Spleen (tissue), 11 donors: Measurements from ENCODE around the gene FBXO31. TPM values are rescaled to one million over a fixed set of nuclear protein-coding genes. Genes with fewer than 3 reads are reported as not detected.

Experiments used
- DNase-seq: peaks from one replicate; pipeline ENCODE4 v3.0.0-alpha.2; 2020
- H3K27ac ChIP-seq, 8 donors: fragments of 200-600 bp; sonication (generic) in 7 of 8; 1 replicate in 4 of 8; 2 replicates in 4 of 8; pipeline versions ENCODE4 v1.5.0 to v1.8.0; 2016 to 2021; ENCODE audit warnings: inconsistent platforms in 4 of 8, mild to moderate bottlenecking in 4 of 8, moderate library complexity in 1 of 8
- H3K27me3 ChIP-seq, 7 donors: fragments of 200-600 bp; sonication (generic) in 6 of 7; replicated peaks in 1 of 7; 1 replicate in 4 of 7; 2 replicates in 3 of 7; pipeline versions ENCODE4 v1.5.0 to v1.8.0; 2016 to 2021; ENCODE audit warnings: inconsistent platforms in 3 of 7, mild to moderate bottlenecking in 1 of 7
- H3K36me3 ChIP-seq, 6 donors: fragments of 200-600 bp; sonication (generic) in 5 of 6; 1 replicate in 4 of 6; 2 replicates in 2 of 6; pipeline versions ENCODE4 v1.5.0 to v1.8.0; 2016 to 2021; ENCODE audit warnings: inconsistent platforms in 2 of 6
- H3K4me1 ChIP-seq, 6 donors: fragments of 200-600 bp; sonication (generic) in 5 of 6; 1 replicate in 3 of 6; 2 replicates in 3 of 6; pipeline versions ENCODE4 v1.5.0 to v1.8.0; 2016 to 2021; ENCODE audit warnings: inconsistent platforms in 3 of 6
- H3K4me3 ChIP-seq, 8 donors: fragments of 200-600 bp; sonication (generic) in 7 of 8; 1 replicate in 4 of 8; 2 replicates in 4 of 8; pipeline versions ENCODE4 v1.5.0 to v1.8.0; 2016 to 2021; ENCODE audit warnings: inconsistent platforms in 4 of 8, mild to moderate bottlenecking in 4 of 8, moderate library complexity in 2 of 8
- H3K9me3 ChIP-seq, 8 donors: fragments of 200-600 bp; sonication (generic) in 7 of 8; 1 replicate in 4 of 8; 2 replicates in 4 of 8; pipeline versions ENCODE4 v1.5.0 to v1.8.0; 2016 to 2021; ENCODE audit warnings: inconsistent platforms in 4 of 8
- POLR2A ChIP-seq, 3 donors: fragments of 450-650 bp; IDR thresholded peaks; one replicate each; pipeline ENCODE4 v1.5.1; 2017; ENCODE audit warnings: antibody characterized with exemption in 3 of 3, mild to moderate bottlenecking in 1 of 3
- POLR2AphosphoS5 ChIP-seq, 3 donors: sonication (generic); formaldehyde crosslinking; IDR thresholded peaks; one replicate each; pipeline ENCODE4 v1.5.1; 2017; ENCODE audit warnings: antibody characterized with exemption in 3 of 3
- WGBS, 5 donors: extraction: QIAGEN DNeasy Blood & Tissue Kit in 3 of 5; methylation state at CpG; one replicate each; pipeline versions ENCODE4 v1.1.5 to v1.1.7; 2013 to 2018; 5-methylcytosine and 5-hydroxymethylcytosine counted together
- intact Hi-C: fragments of 100-400 bp; cut with DNase I; formaldehyde crosslinking; loops from one replicate; pipeline ENCODE4 v1.15.0; 2023; ENCODE audit warnings: low total_unique reads
- polyA plus RNA-seq, 3 donors: library from polyadenylated mRNA; stranded (reverse); fragments of 200-250 nt; gene quantifications; one replicate each; pipeline ENCODE4 v1.2.1, GENCODE V29; 2013
- total RNA-seq, 7 donors: library from RNA; depleted of rRNA in 3 of 7; stranded (reverse); fragments of >200 nt in 3 of 7; fragmentation: NEBNext Ultra II Directional in 4 of 7; extraction: Animal tissue kit (Norgen Biotek cat#: 25700) in 4 of 7; gene quantifications; one replicate each; pipeline versions ENCODE4 v1.1.0 to v1.2.1, GENCODE V29; 2016 to 2021
- TF ChIP-seq, protein P1 (sequence below), 11 experiments: fragments of 200-600 bp in 7 of 11; fragments of 450-650 bp in 4 of 11; sonication (generic) in 4 of 11; IDR thresholded peaks in 8 of 11; conservative IDR thresholded peaks in 3 of 11; 1 replicate in 7 of 11; 2 replicates in 4 of 11; pipeline versions ENCODE4 v1.4.0 to v1.8.0; 2016 to 2021; ENCODE audit warnings: antibody characterized with exemption in 11 of 11, inconsistent platforms in 4 of 11, mild to moderate bottlenecking in 1 of 11
- donor health status: healthy with polysubstance abuse.
- donor health status: DM: no; HTN: no; CAD: no; lungs with moderate emphysema.
- donor health status: DM: no; HTN: no; CAD: no.
- donor health status: Bipolar disorder and iron deficiency.
- donor health status: healthy.
- donor health status: DM: no; HTN: no; CAD: no.
- donor health status: DM: yes; HTN: yes; CAD: no.

Gene FBXO31
- total and polyA plus RNA-seq, 10 donors = 7.9 to 30.6 (median 26.7) TPM

DNA sequence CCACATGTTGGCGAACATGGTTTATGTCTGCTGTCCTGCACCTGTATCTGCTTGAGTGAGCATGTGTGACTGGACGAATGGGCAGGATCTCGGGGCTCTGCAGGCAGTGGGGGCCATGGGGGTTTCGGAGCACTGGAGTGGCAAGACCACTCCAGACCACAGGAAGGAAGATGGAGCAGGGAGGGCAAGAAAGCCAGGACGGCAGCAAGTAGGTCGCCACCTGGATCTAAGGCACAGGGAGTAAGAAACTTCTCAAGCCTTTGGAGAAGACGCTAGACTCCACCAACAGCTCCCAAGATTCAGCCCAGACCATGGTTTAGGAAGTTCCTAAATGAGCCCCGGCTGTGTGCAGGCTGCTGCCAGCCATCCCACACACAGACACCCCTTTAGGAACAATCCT lies 33.5 kb downstream of the FBXO31 start:
- Histone ChIP-seq H3K4me1 (peaks cover 5 to 13% (median 9%) of the 10 kb centered on the region in 6 donors), H3K27me3 (no peaks in the 10 kb centered on the region), H3K36me3 (peaks cover 0 to 46% (median 4%) of the 10 kb centered on the region in 6 donors), H3K9me3 (no peaks in the 10 kb centered on the region), H3K27ac (no peak overlapping the region), H3K4me3 (no peak overlapping the region)
- TF ChIP-seq POLR2AphosphoS5 (IDR thresholded peaks at IDR 0.05) (no peak), POLR2A (IDR thresholded peaks at IDR 0.05) (no peak)
- TF ChIP-seq, protein P1, sequence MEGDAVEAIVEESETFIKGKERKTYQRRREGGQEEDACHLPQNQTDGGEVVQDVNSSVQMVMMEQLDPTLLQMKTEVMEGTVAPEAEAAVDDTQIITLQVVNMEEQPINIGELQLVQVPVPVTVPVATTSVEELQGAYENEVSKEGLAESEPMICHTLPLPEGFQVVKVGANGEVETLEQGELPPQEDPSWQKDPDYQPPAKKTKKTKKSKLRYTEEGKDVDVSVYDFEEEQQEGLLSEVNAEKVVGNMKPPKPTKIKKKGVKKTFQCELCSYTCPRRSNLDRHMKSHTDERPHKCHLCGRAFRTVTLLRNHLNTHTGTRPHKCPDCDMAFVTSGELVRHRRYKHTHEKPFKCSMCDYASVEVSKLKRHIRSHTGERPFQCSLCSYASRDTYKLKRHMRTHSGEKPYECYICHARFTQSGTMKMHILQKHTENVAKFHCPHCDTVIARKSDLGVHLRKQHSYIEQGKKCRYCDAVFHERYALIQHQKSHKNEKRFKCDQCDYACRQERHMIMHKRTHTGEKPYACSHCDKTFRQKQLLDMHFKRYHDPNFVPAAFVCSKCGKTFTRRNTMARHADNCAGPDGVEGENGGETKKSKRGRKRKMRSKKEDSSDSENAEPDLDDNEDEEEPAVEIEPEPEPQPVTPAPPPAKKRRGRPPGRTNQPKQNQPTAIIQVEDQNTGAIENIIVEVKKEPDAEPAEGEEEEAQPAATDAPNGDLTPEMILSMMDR (IDR thresholded peaks at IDR 0.05 in 8 of 11, conservative IDR thresholded peaks at IDR 0.05 in 3 of 11) = no peak
- intact Hi-C loops = no loop called here
- no peak for DNase-seq
- WGBS, 5 donors = 76 to 94% (median 91%) methylated on average over 7 to 8 of the region's 8 CpGs

DNA sequence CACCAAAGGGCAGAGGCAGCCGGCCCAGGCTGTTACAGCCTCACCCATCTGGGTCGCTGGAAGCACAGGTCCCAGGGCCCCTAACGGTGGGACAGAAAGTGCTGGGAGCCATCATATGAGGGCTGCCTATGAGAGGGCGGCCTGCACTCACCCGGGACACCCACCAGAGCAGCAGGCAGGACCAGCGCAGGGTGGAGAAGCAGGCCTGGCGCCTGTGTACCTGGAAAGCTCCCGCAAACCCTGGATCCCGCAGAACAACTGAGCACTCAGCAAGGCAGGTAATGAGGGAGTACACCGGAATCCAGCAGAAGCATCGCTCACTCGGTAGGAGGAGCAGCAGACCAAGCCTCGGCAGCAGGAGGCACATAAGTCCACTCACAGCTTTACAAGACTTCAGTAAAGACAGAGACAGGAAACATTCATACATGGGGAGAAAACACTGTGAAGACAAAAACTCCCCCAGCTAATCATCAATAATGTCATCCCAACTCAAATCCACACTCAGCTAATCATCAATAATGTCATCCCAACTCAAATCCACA lies 34.9 kb downstream of the FBXO31 start:
- no peaks in the 10 kb centered on the region for H3K27me3 ChIP-seq
- TF ChIP-seq, protein P1 (IDR thresholded peaks at IDR 0.05 in 8 of 11, conservative IDR thresholded peaks at IDR 0.05 in 3 of 11) = no peak
- TF ChIP-seq POLR2AphosphoS5 (IDR thresholded peaks at IDR 0.05) (no peak), POLR2A (IDR thresholded peaks at IDR 0.05) (no peak)
- no peaks in the 10 kb centered on the region for H3K9me3 ChIP-seq
- H3K36me3 ChIP-seq = peaks cover 0 to 53% (median 10%) of the 10 kb centered on the region in 6 donors
- H3K4me1 ChIP-seq = peaks cover 5 to 26% (median 18%) of the 10 kb centered on the region in 6 donors
- no peak overlapping the region for H3K4me3 ChIP-seq
- intact Hi-C loops = no loop called here
- H3K27ac ChIP-seq = no peak overlapping the region
- WGBS, 5 donors = 95 to 97% (median 97%) methylated on average over 9 to 13 of the region's 13 CpGs
- no peak for DNase-seq

DNA sequence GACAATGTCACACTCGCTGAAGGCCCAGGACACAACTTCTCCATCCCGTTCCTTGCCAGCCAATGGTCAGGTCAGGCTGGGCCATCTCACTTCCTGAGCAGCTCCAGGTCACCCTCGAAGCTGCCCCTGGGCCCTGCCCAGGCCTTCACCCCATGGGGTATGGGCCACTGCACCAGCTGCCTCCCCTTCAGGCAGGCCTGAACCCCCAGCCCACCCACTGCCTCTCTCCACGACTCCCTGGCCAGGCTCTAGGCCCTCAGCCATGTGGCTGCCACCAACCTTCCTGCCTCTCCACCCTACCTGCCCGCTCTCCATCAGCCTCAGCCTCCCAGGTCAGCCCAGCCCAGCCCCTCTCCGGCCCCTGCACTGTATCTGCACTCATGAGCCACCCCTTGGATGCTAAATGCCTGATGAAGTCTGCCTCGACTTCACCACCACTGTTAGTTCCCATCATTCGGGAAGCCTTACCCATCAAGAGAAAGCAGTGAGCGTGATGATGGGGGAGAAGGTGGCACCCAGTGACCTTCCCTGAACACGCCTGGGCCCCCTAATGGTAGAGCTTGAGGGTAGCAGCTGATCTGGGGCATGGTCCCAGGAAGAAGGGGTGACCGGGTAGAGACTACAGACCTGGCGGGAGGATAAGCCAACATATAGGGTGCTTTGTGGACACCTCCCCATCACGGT lies 35.5 kb downstream of the FBXO31 start:
- H3K4me1 ChIP-seq = peaks cover 5 to 26% (median 18%) of the 10 kb centered on the region in 6 donors
- no peak overlapping the region for H3K4me3 ChIP-seq
- no peaks in the 10 kb centered on the region for H3K27me3 ChIP-seq
- no peak overlapping the region for H3K27ac ChIP-seq
- TF ChIP-seq, protein P1 (IDR thresholded peaks at IDR 0.05 in 8 of 11, conservative IDR thresholded peaks at IDR 0.05 in 3 of 11) = no peak
- TF ChIP-seq POLR2A (IDR thresholded peaks at IDR 0.05) (no peak), POLR2AphosphoS5 (IDR thresholded peaks at IDR 0.05) (no peak)
- H3K36me3 ChIP-seq = peaks cover 0 to 53% (median 16%) of the 10 kb centered on the region in 6 donors
- 90 to 95% (median 93%) methylated on average over 13 of the region's 13 CpGs for WGBS, 5 donors
- DNase-seq = no peak
- H3K9me3 ChIP-seq = no peaks in the 10 kb centered on the region
- intact Hi-C loops = no loop called here

DNA sequence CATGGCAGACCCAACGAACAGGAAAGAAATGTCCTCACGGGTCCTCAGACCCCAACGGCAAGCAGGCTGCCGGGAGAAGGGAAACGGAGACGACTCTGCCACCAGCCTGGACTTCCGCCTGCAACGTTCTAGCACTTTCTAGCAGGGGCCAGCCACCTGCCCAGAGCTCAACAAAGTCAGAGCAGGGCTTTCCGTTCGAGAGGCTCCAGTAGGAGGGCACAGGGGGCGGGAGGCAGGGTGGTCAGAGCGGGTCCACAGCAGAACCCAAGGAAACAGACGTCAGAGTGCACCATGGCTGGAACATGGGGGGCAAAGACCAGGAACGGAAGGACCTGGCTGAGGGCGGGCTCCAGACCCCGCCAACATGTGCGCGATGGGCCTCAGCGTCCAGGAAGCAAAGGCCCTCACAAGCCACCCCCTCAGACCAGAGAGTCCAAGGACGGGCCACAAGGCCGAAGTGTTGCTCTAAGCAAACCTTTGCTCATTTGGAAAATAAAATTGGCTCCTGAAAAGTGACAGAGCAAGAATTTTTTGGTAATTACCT lies 37.0 kb downstream of the FBXO31 start:
- H3K4me1 ChIP-seq = peaks cover 5 to 26% (median 18%) of the 10 kb centered on the region in 6 donors
- no peak for DNase-seq
- no peak overlapping the region for H3K4me3 ChIP-seq
- H3K36me3 ChIP-seq = peaks cover 3 to 60% (median 31%) of the 10 kb centered on the region in 6 donors
- H3K27ac ChIP-seq = no peak overlapping the region
- intact Hi-C loops = no loop called here
- WGBS, 5 donors = 91 to 96% (median 93%) methylated on average over 20 to 21 of the region's 21 CpGs
- H3K9me3 ChIP-seq = no peaks in the 10 kb centered on the region
- TF ChIP-seq, protein P1 (IDR thresholded peaks at IDR 0.05 in 8 of 11, conservative IDR thresholded peaks at IDR 0.05 in 3 of 11) = no peak
- no peak for TF ChIP-seq POLR2AphosphoS5 (IDR thresholded peaks at IDR 0.05)
- TF ChIP-seq POLR2A (IDR thresholded peaks at IDR 0.05) = no peak
- no peaks in the 10 kb centered on the region for H3K27me3 ChIP-seq
